Liver (tissue), 9 donors: Measurements from ENCODE around the gene EXOSC2. TPM values are rescaled to one million over a fixed set of nuclear protein-coding genes. Genes with fewer than 3 reads are reported as not detected.

Source experiments
- DNase-seq: peaks from one replicate; pipeline ENCODE4 v3.0.0-alpha.2; 2017; ENCODE audit warnings: low spot score
- H3K27ac ChIP-seq, 2 donors: one replicate each; pipeline ENCODE4 v1.7.0; 2013; ENCODE audit warnings: inconsistent platforms in 2 of 2, low read length in 2 of 2, control low read depth in 1 of 2, low read depth in 1 of 2, mild to moderate bottlenecking in 1 of 2
- H3K27me3 ChIP-seq, 4 donors: one replicate each; pipeline versions ENCODE4 v1.6.1 to v1.7.0; 2013; ENCODE audit warnings: low read length in 3 of 4, inconsistent platforms in 1 of 4, mild to moderate bottlenecking in 1 of 4, moderate library complexity in 1 of 4; ENCODE audit not compliant: control insufficient read depth in 4 of 4, insufficient read depth in 4 of 4
- H3K36me3 ChIP-seq, 4 donors: one replicate each; pipeline versions ENCODE4 v1.6.1 to v1.7.0; 2013; ENCODE audit warnings: low read length in 3 of 4, mild to moderate bottlenecking in 3 of 4, low read depth in 1 of 4, moderate library complexity in 1 of 4; ENCODE audit not compliant: control insufficient read depth in 4 of 4, insufficient read depth in 3 of 4
- H3K4me1 ChIP-seq, 4 donors: one replicate each; pipeline versions ENCODE4 v1.6.1 to v1.7.0; 2013; ENCODE audit warnings: low read length in 3 of 4, mild to moderate bottlenecking in 3 of 4, moderate library complexity in 1 of 4; ENCODE audit not compliant: control insufficient read depth in 4 of 4, insufficient read depth in 4 of 4
- H3K4me3 ChIP-seq, 3 donors: one replicate each; pipeline versions ENCODE4 v1.6.1 to v1.7.0; 2013; ENCODE audit warnings: low read length in 3 of 3, control low read depth in 1 of 3, low read depth in 1 of 3, mild to moderate bottlenecking in 1 of 3
- H3K9ac ChIP-seq, 2 donors: one replicate each; pipeline ENCODE4 v1.7.0; 2013; ENCODE audit warnings: low read length in 2 of 2, mild to moderate bottlenecking in 2 of 2, moderate library complexity in 2 of 2, control low read depth in 1 of 2, low read depth in 1 of 2
- H3K9me3 ChIP-seq, 4 donors: one replicate each; pipeline versions ENCODE4 v1.6.1 to v1.7.0; 2013; ENCODE audit warnings: low read length in 3 of 4; ENCODE audit not compliant: control insufficient read depth in 4 of 4
- EGR1 ChIP-seq, 2 donors: IDR thresholded peaks; 2 replicates each; pipeline ENCODE4 v1.6.1; 2016 to 2018; ENCODE audit warnings: antibody characterized with exemption in 2 of 2, low read depth in 2 of 2
- FOXA1 ChIP-seq: IDR thresholded peaks from 2 replicates; pipeline ENCODE4 v1.6.1; 2016; ENCODE audit warnings: antibody characterized with exemption
- FOXA2 ChIP-seq: IDR thresholded peaks from 2 replicates; pipeline ENCODE4 v1.6.1; 2016; ENCODE audit warnings: antibody characterized with exemption
- GABPA ChIP-seq, 2 donors: IDR thresholded peaks in 1 of 2; conservative IDR thresholded peaks in 1 of 2; 2 replicates each; pipeline ENCODE4 v1.6.1; 2016; ENCODE audit warnings: antibody characterized with exemption in 2 of 2, mild to moderate bottlenecking in 1 of 2, moderate library complexity in 1 of 2
- HNF4A ChIP-seq, 2 donors: conservative IDR thresholded peaks; 2 replicates each; pipeline ENCODE4 v1.6.1; 2016; ENCODE audit warnings: antibody characterized with exemption in 2 of 2, mild to moderate bottlenecking in 2 of 2
- HNF4G ChIP-seq: IDR thresholded peaks from 2 replicates; pipeline ENCODE4 v1.6.1; 2016; ENCODE audit warnings: antibody characterized with exemption
- NR2F2 ChIP-seq: IDR thresholded peaks from 2 replicates; pipeline ENCODE4 v1.6.1; 2016; ENCODE audit warnings: antibody characterized with exemption
- RAD21 ChIP-seq, 2 donors: IDR thresholded peaks; 2 replicates each; pipeline ENCODE4 v1.6.1; 2016; ENCODE audit warnings: antibody characterized with exemption in 2 of 2, mild to moderate bottlenecking in 2 of 2
- RXRA ChIP-seq, 2 donors: IDR thresholded peaks; 2 replicates each; pipeline ENCODE4 v1.6.1; 2017 to 2018; ENCODE audit warnings: antibody characterized with exemption in 2 of 2, mild to moderate bottlenecking in 1 of 2
- SP1 ChIP-seq: IDR thresholded peaks from 2 replicates; pipeline ENCODE4 v1.6.1; 2018; ENCODE audit warnings: antibody characterized with exemption, mild to moderate bottlenecking
- TAF1 ChIP-seq: conservative IDR thresholded peaks from 2 replicates; pipeline ENCODE4 v1.6.1; 2016; ENCODE audit warnings: antibody characterized with exemption, mild to moderate bottlenecking
- WGBS: extraction: QIAGEN DNeasy Blood & Tissue Kit; methylation state at CpG from one replicate; pipeline ENCODE4 v1.1.7; 2013; 5-methylcytosine and 5-hydroxymethylcytosine counted together
- polyA plus RNA-seq, 2 donors: library from polyadenylated mRNA; stranded (reverse) in 1 of 2; unstranded in 1 of 2; fragments of 200-250 nt in 1 of 2; fragments of >200 nt in 1 of 2; fragmentation: Nextera tagmentation in 1 of 2; extraction: Ambion mirVana in 1 of 2; gene quantifications; one replicate each; pipeline versions ENCODE4 v1.2.1 to v1.2.3, GENCODE V29; 2013 to 2015
- total RNA-seq, 2 donors: library from RNA; depleted of rRNA; stranded (reverse); fragments of >200 nt; gene quantifications; one replicate each; pipeline ENCODE4 v1.2.3, GENCODE V29; 2014
- TF ChIP-seq, protein P1 (sequence below): IDR thresholded peaks from 2 replicates; pipeline ENCODE4 v1.6.1; 2016; ENCODE audit warnings: antibody characterized with exemption
- TF ChIP-seq, protein P2 (sequence below): IDR thresholded peaks from 2 replicates; pipeline ENCODE4 v1.6.1; 2016; ENCODE audit warnings: antibody characterized with exemption, mild to moderate bottlenecking
- TF ChIP-seq, protein P3 (sequence below): IDR thresholded peaks from 2 replicates; pipeline ENCODE4 v1.6.1; 2016; ENCODE audit warnings: antibody characterized with exemption
- TF ChIP-seq, protein P4 (sequence below): fragments of 150-350 bp; IDR thresholded peaks from 2 replicates; pipeline ENCODE4 v1.5.1; 2017; ENCODE audit warnings: improper control_type of control experiment, low read depth, low read length; ENCODE audit not compliant: missing input control
- TF ChIP-seq, protein P5 (sequence below): IDR thresholded peaks from 2 replicates; pipeline ENCODE4 v1.6.1; 2016; ENCODE audit warnings: antibody characterized with exemption
- donor health status: healthy.
- donor health status: healthy.
- donor health status: healthy.
- donor health status: healthy.
- donor health status: healthy.

Gene EXOSC2
- total and polyA plus RNA-seq, 4 donors, result 7.6 to 21.2 (median 13.1) TPM

DNA sequence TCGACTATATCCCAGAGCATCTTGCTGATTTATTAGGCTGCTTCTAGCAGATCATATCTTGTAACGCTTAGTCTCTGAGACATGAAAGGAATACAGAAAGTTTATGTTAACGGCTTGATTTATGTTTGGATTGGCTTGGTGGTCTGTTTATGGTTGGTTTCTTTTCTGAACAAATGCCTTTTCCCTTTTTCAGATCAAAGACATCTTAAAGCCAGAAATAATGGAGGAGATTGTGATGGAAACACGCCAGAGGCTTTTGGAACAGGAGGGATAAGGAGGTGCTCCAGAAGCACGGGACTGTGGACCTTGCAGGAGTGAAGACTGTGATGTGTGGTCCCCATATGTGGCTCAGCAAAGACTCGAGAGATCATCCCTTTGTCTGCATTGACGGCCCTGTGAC, 9.9 kb downstream of the EXOSC2 start:
- WGBS, result 95% methylated on average over 7 of the region's 7 CpGs
- TF ChIP-seq RAD21 (IDR thresholded peaks at IDR 0.05) (no peak), GABPA (IDR thresholded peaks at IDR 0.05 in 1 of 2, conservative IDR thresholded peaks at IDR 0.05 in 1 of 2) (no peak), EGR1 (IDR thresholded peaks at IDR 0.05; ENCODE audit: low read depth in 2 of 2) (no peak), HNF4G (no peak), NR2F2 (no peak), RXRA (IDR thresholded peaks at IDR 0.05) (no peak), FOXA2 (no peak), FOXA1 (no peak), SP1 (no peak), TAF1 (no peak), HNF4A (conservative IDR thresholded peaks at IDR 0.05) (no peak)
- TF ChIP-seq, protein P1, sequence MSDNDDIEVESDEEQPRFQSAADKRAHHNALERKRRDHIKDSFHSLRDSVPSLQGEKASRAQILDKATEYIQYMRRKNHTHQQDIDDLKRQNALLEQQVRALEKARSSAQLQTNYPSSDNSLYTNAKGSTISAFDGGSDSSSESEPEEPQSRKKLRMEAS, result no peak
- TF ChIP-seq, protein P2, sequence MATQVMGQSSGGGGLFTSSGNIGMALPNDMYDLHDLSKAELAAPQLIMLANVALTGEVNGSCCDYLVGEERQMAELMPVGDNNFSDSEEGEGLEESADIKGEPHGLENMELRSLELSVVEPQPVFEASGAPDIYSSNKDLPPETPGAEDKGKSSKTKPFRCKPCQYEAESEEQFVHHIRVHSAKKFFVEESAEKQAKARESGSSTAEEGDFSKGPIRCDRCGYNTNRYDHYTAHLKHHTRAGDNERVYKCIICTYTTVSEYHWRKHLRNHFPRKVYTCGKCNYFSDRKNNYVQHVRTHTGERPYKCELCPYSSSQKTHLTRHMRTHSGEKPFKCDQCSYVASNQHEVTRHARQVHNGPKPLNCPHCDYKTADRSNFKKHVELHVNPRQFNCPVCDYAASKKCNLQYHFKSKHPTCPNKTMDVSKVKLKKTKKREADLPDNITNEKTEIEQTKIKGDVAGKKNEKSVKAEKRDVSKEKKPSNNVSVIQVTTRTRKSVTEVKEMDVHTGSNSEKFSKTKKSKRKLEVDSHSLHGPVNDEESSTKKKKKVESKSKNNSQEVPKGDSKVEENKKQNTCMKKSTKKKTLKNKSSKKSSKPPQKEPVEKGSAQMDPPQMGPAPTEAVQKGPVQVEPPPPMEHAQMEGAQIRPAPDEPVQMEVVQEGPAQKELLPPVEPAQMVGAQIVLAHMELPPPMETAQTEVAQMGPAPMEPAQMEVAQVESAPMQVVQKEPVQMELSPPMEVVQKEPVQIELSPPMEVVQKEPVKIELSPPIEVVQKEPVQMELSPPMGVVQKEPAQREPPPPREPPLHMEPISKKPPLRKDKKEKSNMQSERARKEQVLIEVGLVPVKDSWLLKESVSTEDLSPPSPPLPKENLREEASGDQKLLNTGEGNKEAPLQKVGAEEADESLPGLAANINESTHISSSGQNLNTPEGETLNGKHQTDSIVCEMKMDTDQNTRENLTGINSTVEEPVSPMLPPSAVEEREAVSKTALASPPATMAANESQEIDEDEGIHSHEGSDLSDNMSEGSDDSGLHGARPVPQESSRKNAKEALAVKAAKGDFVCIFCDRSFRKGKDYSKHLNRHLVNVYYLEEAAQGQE, result no peak
- TF ChIP-seq, protein P3, sequence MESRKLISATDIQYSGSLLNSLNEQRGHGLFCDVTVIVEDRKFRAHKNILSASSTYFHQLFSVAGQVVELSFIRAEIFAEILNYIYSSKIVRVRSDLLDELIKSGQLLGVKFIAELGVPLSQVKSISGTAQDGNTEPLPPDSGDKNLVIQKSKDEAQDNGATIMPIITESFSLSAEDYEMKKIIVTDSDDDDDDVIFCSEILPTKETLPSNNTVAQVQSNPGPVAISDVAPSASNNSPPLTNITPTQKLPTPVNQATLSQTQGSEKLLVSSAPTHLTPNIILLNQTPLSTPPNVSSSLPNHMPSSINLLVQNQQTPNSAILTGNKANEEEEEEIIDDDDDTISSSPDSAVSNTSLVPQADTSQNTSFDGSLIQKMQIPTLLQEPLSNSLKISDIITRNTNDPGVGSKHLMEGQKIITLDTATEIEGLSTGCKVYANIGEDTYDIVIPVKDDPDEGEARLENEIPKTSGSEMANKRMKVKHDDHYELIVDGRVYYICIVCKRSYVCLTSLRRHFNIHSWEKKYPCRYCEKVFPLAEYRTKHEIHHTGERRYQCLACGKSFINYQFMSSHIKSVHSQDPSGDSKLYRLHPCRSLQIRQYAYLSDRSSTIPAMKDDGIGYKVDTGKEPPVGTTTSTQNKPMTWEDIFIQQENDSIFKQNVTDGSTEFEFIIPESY, result no peak
- TF ChIP-seq, protein P4, sequence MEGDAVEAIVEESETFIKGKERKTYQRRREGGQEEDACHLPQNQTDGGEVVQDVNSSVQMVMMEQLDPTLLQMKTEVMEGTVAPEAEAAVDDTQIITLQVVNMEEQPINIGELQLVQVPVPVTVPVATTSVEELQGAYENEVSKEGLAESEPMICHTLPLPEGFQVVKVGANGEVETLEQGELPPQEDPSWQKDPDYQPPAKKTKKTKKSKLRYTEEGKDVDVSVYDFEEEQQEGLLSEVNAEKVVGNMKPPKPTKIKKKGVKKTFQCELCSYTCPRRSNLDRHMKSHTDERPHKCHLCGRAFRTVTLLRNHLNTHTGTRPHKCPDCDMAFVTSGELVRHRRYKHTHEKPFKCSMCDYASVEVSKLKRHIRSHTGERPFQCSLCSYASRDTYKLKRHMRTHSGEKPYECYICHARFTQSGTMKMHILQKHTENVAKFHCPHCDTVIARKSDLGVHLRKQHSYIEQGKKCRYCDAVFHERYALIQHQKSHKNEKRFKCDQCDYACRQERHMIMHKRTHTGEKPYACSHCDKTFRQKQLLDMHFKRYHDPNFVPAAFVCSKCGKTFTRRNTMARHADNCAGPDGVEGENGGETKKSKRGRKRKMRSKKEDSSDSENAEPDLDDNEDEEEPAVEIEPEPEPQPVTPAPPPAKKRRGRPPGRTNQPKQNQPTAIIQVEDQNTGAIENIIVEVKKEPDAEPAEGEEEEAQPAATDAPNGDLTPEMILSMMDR, result no peak
- TF ChIP-seq, protein P5, sequence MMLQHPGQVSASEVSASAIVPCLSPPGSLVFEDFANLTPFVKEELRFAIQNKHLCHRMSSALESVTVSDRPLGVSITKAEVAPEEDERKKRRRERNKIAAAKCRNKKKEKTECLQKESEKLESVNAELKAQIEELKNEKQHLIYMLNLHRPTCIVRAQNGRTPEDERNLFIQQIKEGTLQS, result no peak
- Histone ChIP-seq H3K36me3 (peaks cover 9 to 41% (median 30%) of the 10 kb centered on the region in 4 donors), H3K9me3 (no peaks in the 10 kb centered on the region), H3K27me3 (no peaks in the 10 kb centered on the region), H3K4me1 (peaks cover 0 to 3% (median 2%) of the 10 kb centered on the region in 4 donors), H3K4me3 (no peak overlapping the region), H3K9ac (no peak overlapping the region), H3K27ac (no peak overlapping the region)
- no peak for DNase-seq
